HG02798 (cell line): Measurements from ENCODE around the gene B3GAT3.
"Not testable (repeated sequence)": the region's sequence is repeated elsewhere in the genome, so short reads cannot be mapped to it uniquely, and the experiment has no call there.

Experiments
- ATAC-seq: cut with Tn5 transposase; IDR thresholded peaks from one replicate; pipeline ENCODE4 v1.9.1; 2021; ENCODE audit warnings: mild to moderate bottlenecking; ENCODE audit not compliant: unreplicated experiment, poor library complexity

Gene B3GAT3

GRCh38 chr11:62604460-62605120, 17.2 kb downstream of the B3GAT3 start:
- no peak for ATAC-seq

GRCh38 chr11:62603776-62604299, 17.9 kb downstream of the B3GAT3 start:
- no peak for ATAC-seq

GRCh38 chr11:62603072-62603408, 18.7 kb downstream of the B3GAT3 start:
- no peak for ATAC-seq

GRCh38 chr11:62602141-62603071, 19.4 kb downstream of the B3GAT3 start:
- peak; percentile 1 for ATAC-seq

- ATAC-seq = peak; percentile 80
Measured at GRCh38 chr11:62601372-62602140, 20.2 kb downstream of the B3GAT3 start, which contains the start of gene MTA2. Gene MTA2, minus strand, starts transcription at chr11:62601865. Its CDS starts 415 bp downstream, at chr11:62601450.

GRCh38 chr11:62601122-62601371, 20.7 kb downstream of the B3GAT3 start:
- no peak for ATAC-seq

- ATAC-seq = no peak
Measured at GRCh38 chr11:62600367-62601121, 21.2 kb downstream of the B3GAT3 start.

- no peak for ATAC-seq
Measured at GRCh38 chr11:62599901-62600300, 21.9 kb downstream of the B3GAT3 start.

GRCh38 chr11:62599069-62599696, 22.6 kb downstream of the B3GAT3 start:
- ATAC-seq = peak; percentile 61

GRCh38 chr11:62595124-62595523, 26.7 kb downstream of the B3GAT3 start:
- no peak for ATAC-seq

GRCh38 chr11:62593434-62594044, 28.2 kb downstream of the B3GAT3 start:
- ATAC-seq = no peak

GRCh38 chr11:62592989-62593421, 28.8 kb downstream of the B3GAT3 start:
- no peak for ATAC-seq

- ATAC-seq = no peak
Measured at GRCh38 chr11:62592146-62592815, 29.5 kb downstream of the B3GAT3 start.

GRCh38 chr11:62591448-62592145, 30.2 kb downstream of the B3GAT3 start, which contains the start of gene TUT1:
Gene TUT1, minus strand, starts transcription at chr11:62591523. Its CDS starts 38 bp downstream, at chr11:62591485.
- ATAC-seq = peak; percentile 92

GRCh38 chr11:62588966-62589637, 32.7 kb downstream of the B3GAT3 start:
- no peak for ATAC-seq

GRCh38 chr11:62585356-62585755, 36.4 kb downstream of the B3GAT3 start:
- ATAC-seq = not testable (repeated sequence)

GRCh38 chr11:62581735-62582134, 40.1 kb downstream of the B3GAT3 start:
- not testable (repeated sequence) for ATAC-seq
